Activated CD8-positive, alpha-beta T cell treated with anti-CD3 and anti-CD28 coated beads, Interleukin-2, amount 10 ng/mL, durations not matched to agents 7 days and 5 days (primary cell): ENCODE measurements around the gene SUN2. TPM values are rescaled to one million over a fixed set of nuclear protein-coding genes. Genes with fewer than 3 reads are reported as not detected.

Experiments
- ATAC-seq: fragments of 150-1000 bp; cut with Tn5 transposase; one replicate; pipeline ENCODE4 v1.10.0; 2021; ENCODE audit warnings: moderate library complexity
- CTCF ChIA-PET: fragments of 350-600 bp; sonication (Branson Sonifier 250); formaldehyde crosslinking; loops from one replicate; lab custom pipeline; 2021; ENCODE audit warnings: antibody characterized with exemption; lab: Charles Lee
- POLR2A ChIA-PET: fragments of 350-600 bp; sonication (Branson Sonifier 250); formaldehyde crosslinking; loops from one replicate; lab custom pipeline; 2021; ENCODE audit warnings: antibody characterized with exemption; lab: Charles Lee
- DNase-seq: peaks from one replicate; pipeline ENCODE4 v3.0.0-alpha.2; 2020
- H3K27ac Mint-ChIP-seq: one replicate; pipeline ENCODE4 v1.8.0; 2021; ENCODE audit warnings: mild to moderate bottlenecking, mixed read lengths
- H3K27me3 Mint-ChIP-seq: one replicate; pipeline ENCODE4 v1.8.0; 2021; ENCODE audit warnings: low read depth, mixed read lengths
- H3K36me3 Mint-ChIP-seq: one replicate; pipeline ENCODE4 v1.8.0; 2021; ENCODE audit warnings: low read depth, mixed read lengths
- H3K4me1 Mint-ChIP-seq: one replicate; pipeline ENCODE4 v1.8.0; 2021; ENCODE audit warnings: low read depth, mixed read lengths
- H3K4me3 Mint-ChIP-seq: one replicate; pipeline ENCODE4 v1.8.0; 2021; ENCODE audit warnings: mild to moderate bottlenecking, mixed read lengths
- H3K9me3 Mint-ChIP-seq: one replicate; pipeline ENCODE4 v1.8.0; 2022; ENCODE audit warnings: mixed read lengths; ENCODE audit not compliant: insufficient read depth
- total RNA-seq, 2 experiments: library from RNA; stranded (reverse); gene quantifications; one replicate each; pipeline ENCODE4 v1.2.3, GENCODE V29; 2021

Gene SUN2
- total RNA-seq, 2 experiments from 2014 or later: 481 to 482 TPM

GRCh38 chr22:38724926-38725571 is 30.7 kb downstream of the SUN2 start:
- Mint-ChIP-seq H3K9me3 (no peaks in the 10 kb centered on the region), H3K27me3 (no peaks in the 10 kb centered on the region), H3K36me3 (peaks cover 66% of the 10 kb centered on the region), H3K4me3 (no peak overlapping the region), H3K4me1 (no peaks in the 10 kb centered on the region), H3K27ac (peak overlapping the region; percentile 28)
- DNase-seq (peak; percentile 56), ATAC-seq (peak; percentile 73)
- ChIA-PET CTCF (interaction anchor here (0.6 to 4.3 kb wide), 24 partner anchors 9 to 673 kb away, joined by 3 to 57 read pairs (median 4); partner anchors contain the start of genes GTPBP1 and TOMM22), POLR2A (interaction anchor here (0.8 to 6.0 kb wide), 3 partner anchors 8 to 27 kb away, joined by 3 to 41 read pairs (median 4); no protein-coding TSS in a partner anchor)

GRCh38 chr22:38724176-38724575 is 31.6 kb downstream of the SUN2 start:
- H3K27me3 Mint-ChIP-seq: no peaks in the 10 kb centered on the region
- no peaks in the 10 kb centered on the region for H3K9me3 Mint-ChIP-seq
- no peak overlapping the region for H3K27ac Mint-ChIP-seq
- ChIA-PET CTCF (interaction anchor here (0.7 to 4.3 kb wide), 16 partner anchors 9 to 232 kb away, joined by 3 to 57 read pairs (median 6); partner anchors contain the start of genes GTPBP1 and TOMM22), POLR2A (interaction anchor here (0.8 to 6.0 kb wide), 3 partner anchors 9 to 28 kb away, joined by 3 to 41 read pairs (median 4); no protein-coding TSS in a partner anchor)
- no peak for DNase-seq
- H3K36me3 Mint-ChIP-seq: peaks cover 61% of the 10 kb centered on the region
- ATAC-seq: no peak
- H3K4me3 Mint-ChIP-seq: no peak overlapping the region
- H3K4me1 Mint-ChIP-seq: no peaks in the 10 kb centered on the region

- Mint-ChIP-seq H3K9me3 (no peaks in the 10 kb centered on the region), H3K27ac (no peak overlapping the region), H3K36me3 (peaks cover 55% of the 10 kb centered on the region), H3K27me3 (no peaks in the 10 kb centered on the region), H3K4me3 (no peak overlapping the region), H3K4me1 (no peaks in the 10 kb centered on the region)
- POLR2A ChIA-PET: interaction anchor here (0.5 to 6.0 kb wide), 2 partner anchors 12 to 36 kb away, joined by 3 to 41 read pairs; no protein-coding TSS in a partner anchor
- DNase-seq (no peak), ATAC-seq (no peak)
- CTCF ChIA-PET: interaction anchor here (0.8 to 4.3 kb wide), 4 partner anchors 10 to 48 kb away, joined by 3 to 57 read pairs (median 26); partner anchors contain the start of gene GTPBP1
Observed at GRCh38 chr22:38721551-38721950, 34.2 kb downstream of the SUN2 start.

GRCh38 chr22:38720350-38720749 is 35.4 kb downstream of the SUN2 start:
- Mint-ChIP-seq H3K4me3 (no peak overlapping the region), H3K4me1 (peaks cover under 1% of the 10 kb centered on the region), H3K27ac (no peak overlapping the region), H3K27me3 (no peaks in the 10 kb centered on the region), H3K36me3 (peaks cover 53% of the 10 kb centered on the region), H3K9me3 (no peaks in the 10 kb centered on the region)
- no peak for ATAC-seq
- ChIA-PET CTCF (interaction anchor here (1.3 kb wide), 1 partner anchor 27 kb away, joined by 3 read pairs; no protein-coding TSS in a partner anchor), POLR2A (no interaction called here)
- DNase-seq: no peak

- Mint-ChIP-seq H3K4me3 (no peak overlapping the region), H3K27me3 (no peaks in the 10 kb centered on the region), H3K27ac (no peak overlapping the region), H3K9me3 (no peaks in the 10 kb centered on the region), H3K4me1 (peaks cover 11% of the 10 kb centered on the region), H3K36me3 (peaks cover 42% of the 10 kb centered on the region)
- POLR2A ChIA-PET: interaction anchor here (2.1 kb wide), 2 partner anchors 14 to 16 kb away, joined by 8 to 12 read pairs; no protein-coding TSS in a partner anchor
- no peak for DNase-seq
- no peak for ATAC-seq
- CTCF ChIA-PET: no interaction called here
Observed at GRCh38 chr22:38719196-38719595, 36.6 kb downstream of the SUN2 start.

GRCh38 chr22:38718414-38718813 is 37.4 kb downstream of the SUN2 start:
- H3K4me3 Mint-ChIP-seq: no peak overlapping the region
- peaks cover 16% of the 10 kb centered on the region for H3K4me1 Mint-ChIP-seq
- DNase-seq (no peak), ATAC-seq (no peak)
- H3K27ac Mint-ChIP-seq: no peak overlapping the region
- POLR2A ChIA-PET: interaction anchor here (1.0 to 2.1 kb wide), 4 partner anchors 14 to 37 kb away, joined by 3 to 12 read pairs (median 6); partner anchors contain the start of gene TOMM22
- peaks cover 36% of the 10 kb centered on the region for H3K36me3 Mint-ChIP-seq
- no peaks in the 10 kb centered on the region for H3K9me3 Mint-ChIP-seq
- H3K27me3 Mint-ChIP-seq: no peaks in the 10 kb centered on the region
- CTCF ChIA-PET: interaction anchor here (0.9 kb wide), 1 partner anchor 15 kb away, joined by 3 read pairs; no protein-coding TSS in a partner anchor

- Mint-ChIP-seq H3K4me1 (peaks cover 25% of the 10 kb centered on the region), H3K36me3 (peaks cover 34% of the 10 kb centered on the region)
- POLR2A ChIA-PET: interaction anchor here (1.3 to 2.1 kb wide), 3 partner anchors 16 to 36 kb away, joined by 3 to 12 read pairs (median 8); partner anchors contain the start of gene TOMM22
Observed at GRCh38 chr22:38717244-38717643, 38.6 kb downstream of the SUN2 start.

GRCh38 chr22:38716826-38717225 is 39.0 kb downstream of the SUN2 start:
- no peaks in the 10 kb centered on the region for H3K27me3 Mint-ChIP-seq
- H3K4me3 Mint-ChIP-seq: no peak overlapping the region
- H3K36me3 Mint-ChIP-seq: peaks cover 33% of the 10 kb centered on the region

More at GRCh38 chr22:38717244-38717643, 38.6 kb downstream of the SUN2 start:
- ATAC-seq: no peak
- no peaks in the 10 kb centered on the region for H3K9me3 Mint-ChIP-seq
- no peaks in the 10 kb centered on the region for H3K27me3 Mint-ChIP-seq
- CTCF ChIA-PET: interaction anchor here (0.6 to 1.1 kb wide), 2 partner anchors 10 to 16 kb away, joined by 3 read pairs; no protein-coding TSS in a partner anchor
- H3K4me3 Mint-ChIP-seq: no peak overlapping the region
- no peak overlapping the region for H3K27ac Mint-ChIP-seq
- no peak for DNase-seq

GRCh38 chr22:38716271-38716670 is 39.5 kb downstream of the SUN2 start:
- Mint-ChIP-seq H3K27me3 (no peaks in the 10 kb centered on the region), H3K9me3 (no peaks in the 10 kb centered on the region), H3K4me1 (peaks cover 28% of the 10 kb centered on the region), H3K36me3 (peaks cover 30% of the 10 kb centered on the region), H3K27ac (peak overlapping the region; percentile 62), H3K4me3 (no peak overlapping the region)
- POLR2A ChIA-PET: interaction anchor here (1.5 kb wide), 1 partner anchor 9 kb away, joined by 4 read pairs; no protein-coding TSS in a partner anchor
- ATAC-seq (no peak), DNase-seq (no peak)
- CTCF ChIA-PET: interaction anchor here (1.1 to 4.3 kb wide), 2 partner anchors 9 to 17 kb away, joined by 3 to 21 read pairs; no protein-coding TSS in a partner anchor

More at GRCh38 chr22:38716826-38717225, 39.0 kb downstream of the SUN2 start:
- DNase-seq (no peak), ATAC-seq (no peak)
- CTCF ChIA-PET: interaction anchor here (0.6 to 4.3 kb wide), 3 partner anchors 8 to 16 kb away, joined by 3 to 21 read pairs (median 3); no protein-coding TSS in a partner anchor
- H3K9me3 Mint-ChIP-seq: no peaks in the 10 kb centered on the region
- POLR2A ChIA-PET: interaction anchor here (1.3 to 2.1 kb wide), 3 partner anchors 9 to 35 kb away, joined by 3 to 8 read pairs (median 4); partner anchors contain the start of gene TOMM22
- H3K4me1 Mint-ChIP-seq: peaks cover 28% of the 10 kb centered on the region
- H3K27ac Mint-ChIP-seq: peak overlapping the region; percentile 62

GRCh38 chr22:38715852-38716251 is 39.9 kb downstream of the SUN2 start:
- POLR2A ChIA-PET: interaction anchor here (1.3 to 1.5 kb wide), 3 partner anchors 8 to 40 kb away, joined by 4 to 5 read pairs (median 4); partner anchors contain the start of gene SUN2
- H3K4me3 Mint-ChIP-seq: no peak overlapping the region
- H3K9me3 Mint-ChIP-seq: no peaks in the 10 kb centered on the region
- CTCF ChIA-PET: interaction anchor here (4.3 kb wide), 1 partner anchor 9 kb away, joined by 21 read pairs; no protein-coding TSS in a partner anchor
- H3K27me3 Mint-ChIP-seq: no peaks in the 10 kb centered on the region
- no peak overlapping the region for H3K27ac Mint-ChIP-seq
- no peak for DNase-seq
- no peak for ATAC-seq
- peaks cover 31% of the 10 kb centered on the region for H3K4me1 Mint-ChIP-seq
- peaks cover 33% of the 10 kb centered on the region for H3K36me3 Mint-ChIP-seq

GRCh38 chr22:38715176-38715764 is 40.5 kb downstream of the SUN2 start:
- H3K36me3 Mint-ChIP-seq: peaks cover 37% of the 10 kb centered on the region
- ChIA-PET CTCF (interaction anchor here (1.5 to 4.3 kb wide), 2 partner anchors 10 to 18 kb away, joined by 10 to 21 read pairs; no protein-coding TSS in a partner anchor), POLR2A (interaction anchor here (1.1 to 1.5 kb wide), 5 partner anchors 8 to 41 kb away, joined by 4 to 6 read pairs (median 4); partner anchors contain the start of genes SUN2 and TOMM22)
- H3K4me1 Mint-ChIP-seq: peaks cover 35% of the 10 kb centered on the region
- no peaks in the 10 kb centered on the region for H3K27me3 Mint-ChIP-seq
- no peak overlapping the region for H3K4me3 Mint-ChIP-seq
- peak overlapping the region; percentile 25 for H3K27ac Mint-ChIP-seq
- H3K9me3 Mint-ChIP-seq: no peaks in the 10 kb centered on the region
- ATAC-seq (peak; percentile 18), DNase-seq (no peak)
